Activated CD4-positive, alpha-beta memory T cell treated with anti-CD3 and anti-CD28 coated beads for 36 hours (primary cell): ENCODE measurements around the gene OR2T27. TPM values are rescaled to one million over a fixed set of nuclear protein-coding genes. Genes with fewer than 3 reads are reported as not detected.
"Not testable (repeated sequence)": the region's sequence is repeated elsewhere in the genome, so short reads cannot be mapped to it uniquely, and the experiment has no call there.

Experiments used
- CTCF ChIA-PET: fragments of 350-600 bp; sonication (Branson Sonifier 250); formaldehyde crosslinking; loops from one replicate; lab custom pipeline; 2021; ENCODE audit warnings: antibody characterized with exemption, inconsistent platforms; lab: Charles Lee
- POLR2A ChIA-PET: fragments of 350-600 bp; sonication (Branson Sonifier 250); formaldehyde crosslinking; loops from one replicate; lab custom pipeline; 2021; ENCODE audit warnings: antibody characterized with exemption; lab: Charles Lee
- DNase-seq: peaks from one replicate; pipeline ENCODE4 v3.0.0-alpha.2; 2020
- H3K27ac Mint-ChIP-seq: one replicate; pipeline ENCODE4 v1.8.0; 2021; ENCODE audit warnings: mixed read lengths
- H3K27me3 Mint-ChIP-seq: one replicate; pipeline ENCODE4 v1.8.0; 2021; ENCODE audit warnings: mixed read lengths
- H3K36me3 Mint-ChIP-seq: one replicate; pipeline ENCODE4 v1.8.0; 2021; ENCODE audit warnings: mixed read lengths
- H3K4me1 Mint-ChIP-seq: one replicate; pipeline ENCODE4 v1.8.0; 2021; ENCODE audit warnings: low read depth, mixed read lengths
- H3K4me3 Mint-ChIP-seq: one replicate; pipeline ENCODE4 v1.8.0; 2021; ENCODE audit warnings: mild to moderate bottlenecking, mixed read lengths
- H3K9me3 Mint-ChIP-seq: one replicate; pipeline ENCODE4 v1.8.0; 2021; ENCODE audit warnings: mixed read lengths
- intact Hi-C: fragments of 100-400 bp; cut with micrococcal nuclease; formaldehyde crosslinking; loops from one replicate; pipeline ENCODE4 v1.15.1; 2023
- total RNA-seq, 2 experiments: library from RNA; stranded (reverse); gene quantifications; one replicate each; pipeline ENCODE4 v1.2.3, GENCODE V29; 2021

Gene OR2T27
- total RNA-seq, 2 experiments from 2014 or later: not detected

GRCh38 chr1:248634991-248635390, 20.3 kb downstream of the OR2T27 start, which contains the start of gene OR2T11:
OR2T11 (minus strand) TSS chr1:248635091; CDS start chr1:248627128, 7,963 bp downstream.
- H3K27me3 Mint-ChIP-seq, H3K4me1 Mint-ChIP-seq, CTCF ChIA-PET, H3K9me3 Mint-ChIP-seq, POLR2A ChIA-PET, H3K36me3 Mint-ChIP-seq, H3K27ac Mint-ChIP-seq, intact Hi-C loops, H3K4me3 Mint-ChIP-seq, DNase-seq: not testable (repeated sequence)

GRCh38 chr1:248631354-248632008, 23.8 kb downstream of the OR2T27 start:
- no peak for DNase-seq
- no peaks in the 10 kb centered on the region for H3K27me3 Mint-ChIP-seq
- H3K4me1 Mint-ChIP-seq: no peaks in the 10 kb centered on the region
- H3K36me3 Mint-ChIP-seq: no peaks in the 10 kb centered on the region
- no peak overlapping the region for H3K27ac Mint-ChIP-seq
- CTCF ChIA-PET: interaction anchor here (1.2 kb wide), 1 partner anchor 10 kb away, joined by 4 read pairs; no protein-coding TSS in a partner anchor
- H3K4me3 Mint-ChIP-seq: no peak overlapping the region
- intact Hi-C loops: no loop called here
- H3K9me3 Mint-ChIP-seq: no peaks in the 10 kb centered on the region
- POLR2A ChIA-PET: no interaction called here

- no peaks in the 10 kb centered on the region for H3K4me1 Mint-ChIP-seq
- no peak for DNase-seq
- ChIA-PET POLR2A (no interaction called here), CTCF (interaction anchor here (1.2 kb wide), 1 partner anchor 9 kb away, joined by 4 read pairs; no protein-coding TSS in a partner anchor)
- intact Hi-C loops: no loop called here
- H3K36me3 Mint-ChIP-seq: no peaks in the 10 kb centered on the region
- H3K27ac Mint-ChIP-seq: no peak overlapping the region
- no peaks in the 10 kb centered on the region for H3K9me3 Mint-ChIP-seq
- H3K4me3 Mint-ChIP-seq: no peak overlapping the region
- H3K27me3 Mint-ChIP-seq: no peaks in the 10 kb centered on the region
Observed at GRCh38 chr1:248630551-248630950, 24.8 kb downstream of the OR2T27 start.

- Mint-ChIP-seq H3K9me3 (no peaks in the 10 kb centered on the region), H3K4me1 (no peaks in the 10 kb centered on the region), H3K27me3 (no peaks in the 10 kb centered on the region), H3K4me3 (no peak overlapping the region), H3K36me3 (no peaks in the 10 kb centered on the region), H3K27ac (no peak overlapping the region)
- ChIA-PET POLR2A (no interaction called here), CTCF (interaction anchor here (1.5 kb wide), 1 partner anchor 9 kb away, joined by 6 read pairs; no protein-coding TSS in a partner anchor)
- intact Hi-C loops: no loop called here
- no peak for DNase-seq
Observed at GRCh38 chr1:248627971-248628844, 27.1 kb downstream of the OR2T27 start.

GRCh38 chr1:248625971-248626370, 29.4 kb downstream of the OR2T27 start:
- ChIA-PET CTCF (interaction anchor here (7.1 kb wide), 1 partner anchor 180 kb away, joined by 46 read pairs; no protein-coding TSS in a partner anchor), POLR2A (no interaction called here)
- no peaks in the 10 kb centered on the region for H3K9me3 Mint-ChIP-seq
- no peaks in the 10 kb centered on the region for H3K27me3 Mint-ChIP-seq
- intact Hi-C loops: no loop called here
- H3K36me3 Mint-ChIP-seq: no peaks in the 10 kb centered on the region
- no peak for DNase-seq
- no peaks in the 10 kb centered on the region for H3K4me1 Mint-ChIP-seq
- H3K4me3 Mint-ChIP-seq: no peak overlapping the region
- H3K27ac Mint-ChIP-seq: no peak overlapping the region

- intact Hi-C loops: no loop called here
- no peaks in the 10 kb centered on the region for H3K9me3 Mint-ChIP-seq
- no peak overlapping the region for H3K4me3 Mint-ChIP-seq
- CTCF ChIA-PET: interaction anchor here (7.1 kb wide), 1 partner anchor 181 kb away, joined by 46 read pairs; no protein-coding TSS in a partner anchor
- no peaks in the 10 kb centered on the region for H3K27me3 Mint-ChIP-seq
- H3K4me1 Mint-ChIP-seq: no peaks in the 10 kb centered on the region
- H3K36me3 Mint-ChIP-seq: no peaks in the 10 kb centered on the region
- no peak for DNase-seq
- POLR2A ChIA-PET: no interaction called here
- no peak overlapping the region for H3K27ac Mint-ChIP-seq
Observed at GRCh38 chr1:248625166-248625565, 30.2 kb downstream of the OR2T27 start.

- POLR2A ChIA-PET: no interaction called here
- no peaks in the 10 kb centered on the region for H3K36me3 Mint-ChIP-seq
- no peaks in the 10 kb centered on the region for H3K27me3 Mint-ChIP-seq
Observed at GRCh38 chr1:248622570-248623001, 32.7 kb downstream of the OR2T27 start.

GRCh38 chr1:248621770-248622169, 33.6 kb downstream of the OR2T27 start:
- ChIA-PET POLR2A (no interaction called here), CTCF (interaction anchor here (1.5 to 7.1 kb wide), 4 partner anchors 8 to 184 kb away, joined by 4 to 46 read pairs (median 4); no protein-coding TSS in a partner anchor)
- intact Hi-C loops: loop anchor here (1.0 kb wide), 2 partner anchors 65 to 186 kb away; no protein-coding TSS in a partner anchor
- H3K9me3 Mint-ChIP-seq: no peaks in the 10 kb centered on the region
- no peaks in the 10 kb centered on the region for H3K27me3 Mint-ChIP-seq
- H3K36me3 Mint-ChIP-seq: no peaks in the 10 kb centered on the region
- no peak overlapping the region for H3K27ac Mint-ChIP-seq
- peaks cover 2% of the 10 kb centered on the region for H3K4me1 Mint-ChIP-seq
- no peak for DNase-seq
- H3K4me3 Mint-ChIP-seq: no peak overlapping the region

More at GRCh38 chr1:248622570-248623001, 32.7 kb downstream of the OR2T27 start:
- DNase-seq: no peak
- Mint-ChIP-seq H3K27ac (no peak overlapping the region), H3K4me1 (peaks cover 2% of the 10 kb centered on the region), H3K4me3 (no peak overlapping the region), H3K9me3 (no peaks in the 10 kb centered on the region)
- intact Hi-C loops: loop anchor here (1.0 kb wide), 2 partner anchors 64 to 185 kb away; no protein-coding TSS in a partner anchor
- CTCF ChIA-PET: interaction anchor here (0.7 to 7.1 kb wide), 9 partner anchors 8 to 202 kb away, joined by 3 to 46 read pairs (median 4); no protein-coding TSS in a partner anchor

GRCh38 chr1:248618878-248619277, 36.5 kb downstream of the OR2T27 start:
- CTCF ChIA-PET: interaction anchor here (1.2 to 7.1 kb wide), 4 partner anchors 10 to 187 kb away, joined by 3 to 46 read pairs (median 6); no protein-coding TSS in a partner anchor
- peak; percentile 71 for DNase-seq
- Mint-ChIP-seq H3K4me3 (no peak overlapping the region), H3K36me3 (no peaks in the 10 kb centered on the region), H3K4me1 (peaks cover 3% of the 10 kb centered on the region), H3K27ac (no peak overlapping the region), H3K9me3 (no peaks in the 10 kb centered on the region), H3K27me3 (no peaks in the 10 kb centered on the region)
- POLR2A ChIA-PET: no interaction called here
- intact Hi-C loops: no loop called here

GRCh38 chr1:248618119-248618518, 37.2 kb downstream of the OR2T27 start:
- H3K27ac Mint-ChIP-seq: no peak overlapping the region
- H3K27me3 Mint-ChIP-seq: no peaks in the 10 kb centered on the region
- H3K36me3 Mint-ChIP-seq: no peaks in the 10 kb centered on the region
- intact Hi-C loops: no loop called here
- H3K4me3 Mint-ChIP-seq: no peak overlapping the region
- no peaks in the 10 kb centered on the region for H3K9me3 Mint-ChIP-seq
- H3K4me1 Mint-ChIP-seq: peaks cover 10% of the 10 kb centered on the region
- DNase-seq: no peak
- CTCF ChIA-PET: interaction anchor here (0.6 to 1.4 kb wide), 3 partner anchors 24 to 301 kb away, joined by 3 read pairs; no protein-coding TSS in a partner anchor
- POLR2A ChIA-PET: no interaction called here

GRCh38 chr1:248613742-248614141, 41.6 kb downstream of the OR2T27 start:
- Mint-ChIP-seq H3K27me3 (peaks cover 2% of the 10 kb centered on the region), H3K4me3 (no peak overlapping the region), H3K4me1 (peaks cover 11% of the 10 kb centered on the region), H3K27ac (peak overlapping the region; percentile 47), H3K36me3 (no peaks in the 10 kb centered on the region), H3K9me3 (no peaks in the 10 kb centered on the region)
- intact Hi-C loops: no loop called here
- CTCF ChIA-PET: interaction anchor here (0.5 to 1.4 kb wide), 2 partner anchors 9 to 54 kb away, joined by 3 to 4 read pairs; no protein-coding TSS in a partner anchor
- POLR2A ChIA-PET: no interaction called here
- DNase-seq: no peak
